HG03039 (cell line): ENCODE measurements around the gene RC3H1.
"Not testable (repeated sequence)": the region's sequence is repeated elsewhere in the genome, so short reads cannot be mapped to it uniquely, and the experiment has no call there.

ENCODE experiments used
- ATAC-seq: cut with Tn5 transposase; IDR thresholded peaks from one replicate; pipeline ENCODE4 v1.9.1; 2021; ENCODE audit warnings: mild to moderate bottlenecking, moderate library complexity; ENCODE audit not compliant: unreplicated experiment

Gene RC3H1

DNA sequence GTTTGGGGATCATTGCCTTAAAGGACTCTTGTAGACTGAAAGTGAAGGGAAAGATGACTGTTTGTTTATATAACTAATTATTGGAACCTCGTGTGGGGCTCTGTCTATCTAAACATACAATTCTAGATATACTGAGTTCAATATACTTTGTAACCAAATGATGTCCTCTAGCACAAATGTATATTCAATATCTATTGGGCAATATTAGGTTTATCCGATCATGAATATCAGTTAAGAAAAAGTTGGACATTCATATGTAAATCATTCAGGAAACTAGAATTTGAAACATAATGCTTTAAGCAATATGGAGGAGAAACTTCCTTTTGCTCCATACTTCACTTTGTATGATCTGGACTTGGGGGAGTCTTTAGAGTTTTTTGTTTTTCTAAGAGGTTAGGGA is 8.9 kb upstream of the RC3H1 start:
- no peak for ATAC-seq

DNA sequence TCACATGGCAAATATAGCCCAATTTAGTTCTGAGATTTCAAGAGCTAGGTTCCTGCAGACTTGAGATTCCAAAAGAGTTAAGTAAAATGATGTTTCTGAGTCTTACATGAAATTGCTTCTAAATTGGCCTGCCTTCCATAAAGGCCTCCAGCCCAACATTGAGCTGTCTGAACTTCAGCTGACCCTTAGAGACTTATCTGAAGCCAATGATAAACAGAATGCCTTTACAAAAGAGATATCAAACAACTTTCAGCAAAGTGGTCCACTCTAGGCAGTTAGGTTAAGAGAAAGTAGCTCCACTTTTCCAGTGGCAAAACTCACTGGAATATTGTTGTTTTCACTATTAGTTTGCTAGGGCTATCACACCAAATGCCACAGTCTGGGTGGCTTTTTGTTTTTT is 6.3 kb upstream of the RC3H1 start:
- no peak for ATAC-seq

DNA sequence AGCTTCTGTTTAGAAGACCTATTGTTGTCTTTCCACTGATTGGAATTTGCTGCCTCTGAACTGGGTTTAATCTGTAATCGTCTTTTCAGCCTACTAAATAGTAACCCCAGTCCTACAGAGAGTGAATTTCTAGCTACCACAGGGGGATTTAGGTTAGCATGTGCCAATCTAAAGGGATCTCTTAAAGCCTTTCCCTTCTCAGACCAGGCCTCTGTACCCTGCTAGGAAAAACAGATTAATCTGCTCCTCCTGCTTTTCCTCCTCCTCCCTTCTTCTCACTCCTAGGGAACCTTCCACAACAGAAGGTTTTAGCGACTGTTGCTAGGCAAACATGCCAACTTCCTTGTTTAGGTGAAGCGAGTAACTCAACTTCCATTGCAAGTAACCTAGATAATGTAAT is 1.3 kb upstream of the RC3H1 start:
- ATAC-seq, result no peak

DNA sequence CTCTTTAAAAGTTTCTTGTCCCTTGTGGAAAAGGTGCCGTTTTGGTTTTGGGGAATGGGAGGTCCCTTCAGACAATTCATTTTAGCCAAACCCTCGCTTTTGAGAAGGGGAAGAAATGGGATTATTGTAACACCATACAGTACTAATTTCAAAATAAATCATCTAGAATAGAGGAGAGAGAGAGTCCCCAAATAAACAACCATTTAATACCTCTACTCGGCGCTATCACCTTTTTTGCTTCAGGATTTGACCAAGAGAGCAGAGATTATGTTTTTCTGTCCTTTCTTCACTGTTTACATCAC is 770 bp upstream of the RC3H1 start:
- ATAC-seq, result no peak

DNA sequence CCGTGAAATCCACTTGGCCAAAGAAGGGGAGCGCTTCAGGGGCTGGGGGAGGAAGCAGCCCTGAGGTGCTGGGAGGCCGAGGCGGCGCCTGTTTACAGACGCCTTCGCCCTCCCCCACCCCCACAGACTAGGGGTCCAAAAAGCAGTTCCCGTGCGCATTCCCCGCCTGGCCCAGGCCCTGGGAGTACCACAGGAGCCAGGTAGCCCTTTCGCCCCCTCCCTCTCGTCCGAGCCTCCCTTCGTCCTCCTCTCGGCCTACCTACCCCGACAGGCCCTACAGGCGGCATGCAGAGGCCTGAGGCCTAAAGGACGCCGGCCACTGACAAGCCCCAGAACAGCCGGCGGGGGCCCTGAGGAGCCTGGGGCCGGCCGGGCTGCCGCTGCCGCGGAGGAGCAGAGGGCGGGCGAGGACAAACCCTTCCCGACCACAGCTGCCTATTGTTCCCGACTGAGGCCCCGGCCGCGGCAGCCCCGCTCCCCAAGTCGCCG is 522 bp downstream of the RC3H1 start:
- peak; percentile 30 for ATAC-seq

DNA sequence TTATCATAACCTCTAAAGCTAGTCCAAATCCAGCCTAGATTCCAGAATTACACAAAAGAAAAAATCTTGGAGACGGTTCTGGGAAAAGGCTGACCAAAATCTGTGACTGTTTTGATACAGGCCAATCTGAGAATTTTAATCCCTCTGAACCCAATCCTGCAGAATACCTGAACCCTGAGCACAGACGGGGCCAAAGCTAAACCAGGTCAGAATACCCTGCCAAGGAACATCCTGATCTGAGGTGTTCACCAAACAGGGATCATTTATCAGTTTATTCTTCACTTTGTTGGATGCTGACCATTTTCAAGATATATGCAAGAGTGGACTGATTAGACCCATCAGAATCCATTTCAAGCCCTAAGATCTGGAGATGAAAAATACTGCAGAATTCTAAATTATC is 3.6 kb downstream of the RC3H1 start:
- no peak for ATAC-seq

DNA sequence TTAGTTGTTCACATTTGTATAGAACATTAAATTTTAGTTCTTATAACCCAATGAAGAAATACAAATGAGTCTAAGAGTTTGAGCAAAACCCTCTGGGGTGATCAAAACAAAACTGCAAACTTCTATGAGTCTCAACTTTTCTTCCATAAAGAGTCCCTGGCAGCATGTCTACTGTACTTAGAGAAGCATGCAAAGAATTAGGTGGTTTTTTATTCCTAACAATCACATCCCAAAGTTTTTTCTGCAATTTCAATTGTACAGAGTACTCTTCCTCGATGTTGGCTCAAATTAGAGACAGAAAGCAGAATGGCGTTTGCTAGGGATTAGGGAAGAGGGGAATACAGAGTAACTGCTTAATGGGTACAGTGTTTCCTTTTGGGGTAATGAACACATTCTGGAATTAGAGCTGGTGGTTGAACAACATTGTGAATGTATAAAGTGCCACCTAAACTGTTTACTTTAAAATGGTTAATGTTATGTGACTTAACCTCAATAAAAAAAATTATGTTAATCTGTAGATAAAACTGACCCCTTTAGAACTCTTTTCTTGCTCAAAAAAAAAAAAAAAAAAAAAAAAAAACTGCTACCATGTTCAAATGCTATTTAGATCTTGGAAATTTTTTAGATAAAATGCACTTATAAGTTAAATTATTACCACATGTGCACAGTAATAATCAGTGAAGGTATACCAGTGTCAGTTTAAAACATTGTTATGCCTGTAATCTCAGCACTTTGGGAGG is 4.8 kb downstream of the RC3H1 start:
- ATAC-seq, result no peak

DNA sequence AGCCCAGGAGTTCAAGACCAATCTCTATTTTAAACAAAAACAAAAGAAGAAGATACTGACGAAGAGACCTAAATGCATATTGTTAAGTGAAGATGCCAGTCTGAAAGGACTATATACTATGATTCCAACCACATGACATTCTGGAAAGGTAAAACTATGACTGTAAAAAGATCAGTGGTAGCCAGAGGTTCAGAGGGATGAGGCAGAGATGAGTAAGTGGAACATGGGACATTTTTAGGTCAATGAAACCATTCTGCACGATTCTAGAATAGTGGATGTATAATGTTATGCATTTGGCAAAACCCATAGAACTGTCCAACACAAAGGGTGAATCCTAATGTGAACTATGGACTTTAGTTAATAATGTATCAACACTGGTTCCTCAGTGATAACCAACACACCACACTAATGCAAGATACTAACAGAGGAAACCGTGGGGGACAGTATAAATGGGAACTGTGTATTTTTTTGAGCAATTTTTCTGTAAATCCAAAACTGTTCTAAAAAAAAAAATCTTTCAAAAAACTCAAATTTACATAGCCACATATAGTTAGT is 8.2 kb downstream of the RC3H1 start:
- ATAC-seq, result no peak

DNA sequence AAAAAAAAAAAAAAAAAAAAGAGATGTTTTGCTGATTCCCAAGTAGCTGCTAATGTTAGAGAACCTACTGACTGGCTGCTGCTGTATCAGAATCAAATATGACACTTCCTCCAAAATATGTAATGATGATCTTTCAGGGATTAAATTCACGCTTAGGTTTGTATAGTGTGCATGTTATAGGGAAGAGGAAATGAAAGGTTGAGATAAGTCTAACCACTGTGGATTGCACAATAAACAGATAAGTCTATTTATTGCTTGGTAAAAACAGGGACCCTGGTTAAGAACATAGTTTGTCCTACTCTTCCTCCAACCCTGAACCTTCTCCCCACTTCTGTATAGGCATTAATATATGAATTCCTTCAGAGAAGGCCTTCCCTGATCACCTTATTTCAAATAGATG is 13.2 kb downstream of the RC3H1 start:
- no peak for ATAC-seq

DNA sequence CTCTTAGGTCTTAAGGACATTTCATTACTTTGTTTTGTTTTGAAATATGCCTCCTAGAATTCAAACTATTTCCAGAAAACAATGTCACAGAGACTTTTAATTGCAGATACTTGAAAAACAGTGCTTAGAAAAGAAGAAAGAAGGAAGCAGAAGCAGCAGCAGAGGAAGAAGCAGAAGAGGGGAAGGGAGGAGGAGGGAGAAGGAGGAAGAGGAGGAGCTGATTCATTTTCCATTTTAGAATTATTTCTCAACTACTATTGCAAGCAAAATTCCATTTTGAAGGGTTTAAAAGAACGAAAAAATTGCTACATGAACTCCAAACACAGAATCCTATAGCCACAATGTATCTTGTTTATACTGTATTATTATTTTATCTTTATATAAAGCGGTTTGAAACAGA is 13.9 kb downstream of the RC3H1 start:
- no peak for ATAC-seq

DNA sequence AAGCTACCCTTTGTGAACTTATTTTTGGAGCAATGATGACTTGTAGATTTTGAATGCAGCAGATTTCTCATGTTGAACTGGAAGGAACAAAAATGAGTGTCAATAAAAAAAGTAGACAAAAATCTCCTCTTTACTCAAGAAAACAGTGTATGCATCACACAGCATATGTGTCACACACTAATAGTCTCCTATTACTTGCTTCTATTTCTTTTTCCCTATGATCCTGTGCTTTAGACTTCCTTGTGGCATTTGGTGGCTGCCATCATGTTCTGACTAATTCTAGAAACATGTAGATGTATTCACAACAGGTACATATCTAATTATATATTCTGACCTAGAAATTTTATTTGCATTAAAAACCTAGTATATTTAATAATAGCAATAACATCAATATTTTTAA is 14.3 kb downstream of the RC3H1 start:
- ATAC-seq, result no peak

DNA sequence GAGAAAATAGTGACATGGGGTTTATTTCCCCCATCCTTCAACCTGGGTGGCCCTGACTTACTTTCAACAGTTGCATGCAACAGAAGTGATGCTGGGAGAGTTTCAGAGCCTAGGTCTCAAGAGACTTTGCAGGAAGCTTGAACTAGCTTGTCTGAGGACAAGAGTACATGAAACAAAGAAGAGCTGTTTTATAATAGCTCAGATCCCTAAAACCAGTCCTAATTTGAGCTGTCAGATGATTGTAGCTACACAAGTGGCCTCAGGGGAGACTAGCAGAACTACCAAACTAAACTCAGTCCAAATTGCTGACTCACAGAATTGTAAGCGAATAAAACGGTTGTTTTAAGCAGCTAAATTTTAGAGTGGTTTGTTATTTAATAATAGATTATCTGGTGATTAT is 17.1 kb downstream of the RC3H1 start:
- peak; percentile 58 for ATAC-seq

DNA sequence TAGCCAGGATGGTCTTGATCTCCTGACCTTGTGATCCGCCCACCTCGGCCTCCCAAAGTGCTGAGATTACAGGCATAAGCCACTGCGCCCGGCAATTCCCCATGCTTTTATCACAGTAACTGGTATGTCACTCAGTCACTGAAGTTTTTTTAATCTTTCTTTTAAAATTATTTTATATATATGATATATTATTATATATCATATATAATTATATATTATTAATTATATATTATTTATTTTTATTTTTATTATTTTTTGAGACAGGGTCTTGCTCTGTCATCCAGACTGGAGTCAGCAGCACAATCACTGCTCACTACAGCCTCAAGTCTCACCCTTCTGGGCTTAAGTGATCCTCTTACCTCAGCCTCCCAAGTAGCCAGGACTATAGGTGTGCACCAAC is 18.3 kb downstream of the RC3H1 start:
- no peak for ATAC-seq

DNA sequence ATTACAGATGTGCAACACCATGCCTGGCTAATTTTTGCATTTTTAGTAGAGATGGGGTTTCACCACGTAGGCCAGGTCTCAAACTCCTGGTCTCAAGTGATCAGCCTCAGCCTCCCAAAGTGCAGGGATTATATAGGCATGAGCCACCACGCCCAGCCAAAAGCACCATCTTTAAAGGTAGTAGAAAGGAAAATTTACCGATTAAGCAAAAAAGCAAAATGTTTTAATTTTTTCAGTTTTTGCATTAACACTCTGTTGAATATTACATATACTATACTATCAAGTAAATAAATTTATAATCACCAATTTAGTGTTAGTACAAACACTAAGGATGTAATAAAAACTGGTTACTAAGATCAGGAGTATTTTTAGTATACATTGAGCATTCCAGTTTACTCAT is 20.6 kb downstream of the RC3H1 start:
- ATAC-seq, result no peak

DNA sequence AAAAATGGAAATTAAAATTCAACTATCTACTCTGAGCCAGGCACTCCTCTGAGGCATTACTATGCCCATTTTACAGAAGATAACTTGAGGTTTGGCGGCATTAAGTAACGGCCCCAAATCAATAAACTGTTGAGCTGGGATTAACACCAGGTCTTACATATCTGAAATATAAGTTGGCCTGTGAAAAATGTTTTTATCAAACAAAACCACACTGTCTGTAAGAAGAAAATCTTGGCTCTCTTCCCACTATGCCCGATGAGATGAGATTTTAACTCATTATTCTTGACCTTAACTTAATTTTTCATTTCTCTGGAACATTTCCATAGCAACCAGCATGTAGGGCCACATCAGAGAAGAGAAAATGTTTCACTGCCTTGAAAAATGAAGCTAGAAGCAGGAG is 21.8 kb downstream of the RC3H1 start:
- no peak for ATAC-seq

DNA sequence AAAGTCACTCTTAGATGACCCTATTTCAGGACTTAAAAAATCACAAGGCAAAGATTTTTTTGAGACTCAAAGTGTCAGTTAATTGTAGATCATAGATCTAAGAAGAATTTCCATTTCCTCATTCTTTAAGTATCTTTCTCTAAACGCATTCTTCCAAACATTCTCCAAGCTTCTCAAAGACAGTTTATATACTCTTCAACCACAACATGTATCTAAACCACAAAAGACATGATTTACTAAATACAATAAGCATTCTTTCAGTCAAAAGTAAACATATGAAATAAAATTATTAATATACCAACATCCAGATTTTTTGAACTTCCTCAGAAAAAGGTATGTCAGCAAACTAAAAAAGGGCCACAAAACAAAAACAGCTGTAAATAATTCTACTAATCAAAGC is 24.4 kb downstream of the RC3H1 start:
- no peak for ATAC-seq

DNA sequence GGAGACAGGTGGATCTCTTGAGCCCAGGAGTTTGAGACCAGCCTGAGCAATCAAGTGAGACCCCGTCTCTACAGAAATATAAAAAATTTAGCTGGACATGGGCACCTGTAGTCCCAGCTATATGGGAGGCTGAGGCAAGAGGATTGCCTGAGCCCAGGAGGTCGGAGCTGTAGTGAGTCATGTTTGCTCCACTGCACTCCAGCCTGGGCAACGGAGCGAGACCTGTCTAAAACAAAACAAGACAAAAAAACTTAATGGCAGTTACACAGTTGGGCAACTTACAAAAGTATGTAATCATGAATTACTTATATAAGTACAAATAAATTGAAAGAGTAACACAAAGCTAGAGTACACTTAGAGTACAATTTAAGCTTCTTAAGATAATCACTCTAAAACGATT is 25.2 kb downstream of the RC3H1 start:
- no peak for ATAC-seq

DNA sequence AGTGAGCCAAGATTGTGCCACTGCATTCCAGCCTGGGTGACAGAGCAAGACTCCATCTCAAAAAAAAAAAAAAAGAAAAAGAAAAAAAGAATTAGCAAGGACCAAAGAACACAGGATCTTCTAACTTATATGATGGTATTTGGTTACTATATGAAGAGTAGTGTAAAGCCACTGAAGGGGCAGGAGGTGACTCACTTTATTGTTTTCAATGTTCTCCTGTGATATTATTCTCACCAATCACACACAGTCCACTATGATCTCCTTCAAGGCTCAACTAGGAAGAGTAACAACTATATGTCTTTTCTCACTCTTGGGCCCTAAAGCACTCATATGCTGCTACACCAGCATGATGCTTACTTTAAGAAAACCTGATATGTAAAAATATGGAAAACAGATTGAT is 26.7 kb downstream of the RC3H1 start:
- ATAC-seq, result no peak

DNA sequence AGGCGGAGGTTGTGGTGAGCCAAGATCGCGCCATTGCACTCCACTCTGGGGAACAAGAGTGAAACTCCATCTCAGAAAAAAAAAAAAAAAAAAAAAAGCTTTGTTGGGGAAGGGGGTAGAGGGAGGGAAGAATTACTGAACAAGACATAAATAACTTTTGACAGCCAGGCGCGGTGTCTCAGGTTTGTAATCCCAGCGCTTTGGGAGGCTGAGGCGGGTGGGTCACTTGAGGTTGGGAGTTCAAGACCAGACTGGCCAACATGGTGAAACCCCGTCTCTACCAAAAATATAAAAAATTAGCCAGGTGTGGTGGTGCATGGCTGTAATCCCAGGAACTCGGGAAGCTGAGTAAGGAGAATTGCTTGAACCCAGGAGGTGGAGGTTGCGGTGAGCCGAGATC is 28.2 kb downstream of the RC3H1 start:
- not testable (repeated sequence) for ATAC-seq

DNA sequence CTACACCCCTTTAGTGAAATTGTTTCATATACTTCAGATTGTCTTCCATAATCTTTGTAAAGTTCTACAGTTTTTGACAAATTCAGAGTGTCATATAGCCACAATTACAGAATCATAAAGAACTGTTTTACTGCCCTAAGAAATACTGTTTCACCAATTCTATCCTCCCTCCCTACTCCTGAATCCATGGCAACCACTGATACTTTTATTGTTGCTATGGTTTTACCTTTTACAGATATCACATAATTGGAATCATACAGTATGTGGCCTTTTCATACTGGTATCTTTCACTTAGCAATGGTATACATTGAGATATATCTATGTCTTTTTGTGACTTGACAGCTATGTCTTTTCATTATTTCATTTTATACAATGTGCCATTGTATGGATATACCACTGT is 34.1 kb downstream of the RC3H1 start:
- no peak for ATAC-seq

DNA sequence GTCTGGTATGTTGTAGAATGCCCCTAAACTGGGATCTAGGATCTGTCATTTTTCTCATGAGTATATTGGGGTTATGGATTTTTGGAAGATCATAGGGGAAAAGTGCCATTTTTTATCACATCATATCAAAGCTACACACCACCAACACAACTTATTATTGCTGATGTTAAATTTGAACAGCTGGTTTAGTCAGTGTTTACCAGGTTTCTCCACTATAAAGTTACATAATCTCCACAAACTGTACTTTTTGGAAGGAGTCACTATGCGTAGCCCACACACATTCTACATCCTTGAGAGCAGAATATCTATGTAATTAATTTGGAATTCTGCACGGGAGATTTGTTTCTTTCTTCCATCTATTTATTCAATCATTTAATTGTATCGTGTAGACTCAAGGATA is 35.2 kb downstream of the RC3H1 start:
- no peak for ATAC-seq

DNA sequence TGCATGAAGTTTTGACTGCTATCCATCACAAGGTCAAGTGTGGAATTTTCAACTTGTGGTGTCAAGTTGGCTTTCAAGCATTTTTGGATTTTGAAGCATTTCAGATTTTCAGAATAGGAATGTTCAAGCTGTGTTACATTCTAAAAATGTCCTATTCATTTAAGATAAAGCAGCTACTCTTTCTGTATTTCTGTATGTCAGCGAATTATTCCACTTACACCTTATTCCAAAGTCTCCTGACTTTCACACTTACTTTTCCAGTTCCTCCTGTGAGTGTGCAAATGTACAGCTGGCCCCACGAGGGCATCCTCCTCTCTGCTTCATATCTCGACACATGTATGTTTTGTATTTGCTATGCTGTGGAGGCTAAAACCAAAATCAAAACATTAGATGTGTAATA is 51.9 kb downstream of the RC3H1 start:
- no peak for ATAC-seq

DNA sequence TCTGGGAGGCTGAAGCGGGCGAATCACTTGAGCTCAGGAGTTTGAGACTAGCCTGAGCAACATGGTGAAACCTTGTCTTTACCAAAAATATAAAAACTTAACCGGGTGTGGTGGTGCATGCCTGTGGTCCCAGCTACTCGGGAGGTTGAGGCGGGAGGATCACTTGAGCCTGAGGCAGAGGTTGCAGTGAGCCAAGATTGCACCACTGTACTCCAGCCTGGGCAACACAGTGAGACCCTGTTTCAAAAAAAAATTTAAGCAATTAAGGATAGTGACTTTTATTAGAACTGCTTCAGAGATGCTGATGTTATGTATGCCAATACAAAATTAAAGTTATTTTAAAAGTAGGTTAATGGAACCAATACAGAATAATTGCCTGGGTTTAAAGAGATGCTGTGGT is 56.3 kb downstream of the RC3H1 start:
- ATAC-seq, result not testable (repeated sequence)
